ENCODE data around the gene ZFP28. TPM values are rescaled to one million over a fixed set of nuclear protein-coding genes. Genes with fewer than 3 reads are reported as not detected.

Gene ZFP28
- polyA plus RNA-seq, 1 of the 3 experiments (the other 2 are of a cell fraction): 3.5 TPM

- ChIA-PET CTCF (no interaction called here), POLR2A (no interaction called here)
- TF ChIP-seq ZBTB33 (IDR thresholded peaks at IDR 0.05; ENCODE audit: borderline replicate concordance, low read depth) (no peak), JUND (IDR thresholded peaks at IDR 0.05) (no peak), YY1 (IDR thresholded peaks at IDR 0.05; ENCODE audit: low read depth) (no peak), RCOR1 (IDR thresholded peaks at IDR 0.05; ENCODE audit: low read length) (no peak), SMC3 (IDR thresholded peaks at IDR 0.05; ENCODE audit: low read depth, low read length) (no peak), RAD21 (IDR thresholded peaks at IDR 0.05; ENCODE audit: low read length) (no peak), FOSL2 (IDR thresholded peaks at IDR 0.05; ENCODE audit: borderline replicate concordance, low read depth) (no peak), RFX5 (IDR thresholded peaks at IDR 0.05; ENCODE audit: low read length) (no peak), RXRA (IDR thresholded peaks at IDR 0.05; ENCODE audit: borderline replicate concordance, low read depth) (no peak), NRF1 (IDR thresholded peaks at IDR 0.05; ENCODE audit: low read depth, low read length) (no peak), EP300 (IDR thresholded peaks at IDR 0.05; ENCODE audit: borderline replicate concordance in 1 of 2, low read depth in 1 of 2, low read length in 1 of 2) (no peak), CTCF (IDR thresholded peaks at IDR 0.05) (no peak), TCF12 (IDR thresholded peaks at IDR 0.05) (no peak), FOXM1 (IDR thresholded peaks at IDR 0.05; ENCODE audit: low read depth) (no peak), IRF3 (IDR thresholded peaks at IDR 0.05; ENCODE audit: low read depth, low read length) (no peak), SIN3A (IDR thresholded peaks at IDR 0.05; ENCODE audit: borderline replicate concordance, low read depth, low read length) (no peak), NFIC (IDR thresholded peaks at IDR 0.05; ENCODE audit: borderline replicate concordance) (no peak)
- Histone ChIP-seq H3K9ac (no peak overlapping the region), H3K79me2 (ENCODE audit: insufficient read depth) (no peaks in the 10 kb centered on the region), H3K9me2 (no peaks in the 10 kb centered on the region), H4K20me1 (ENCODE audit: insufficient read depth) (no peaks in the 10 kb centered on the region), H3K27me3 (ENCODE audit: insufficient read depth) (no peaks in the 10 kb centered on the region), H3K4me1 (ENCODE audit: control insufficient read depth in 1 of 2, insufficient read depth in 2 of 2, low read depth in 1 of 2, low read length in 1 of 2) (no peaks in the 10 kb centered on the region), H3K9me3 (peaks cover 56% of the 10 kb centered on the region), H3K4me3 (ENCODE audit: low read depth in 2 of 2, low read length in 1 of 2) (no peak overlapping the region; a peak in 1 of 4 replicates), H3K36me3 (replicated peaks in 1 of 2; ENCODE audit: control insufficient read depth in 1 of 2, insufficient read depth in 2 of 2, low read length in 1 of 2) (peaks cover 37 to 44% of the 10 kb centered on the region in 2 experiments), H3F3A (replicated peaks; ENCODE audit: insufficient read depth) (no peaks in the 10 kb centered on the region), H3K4me2 (no peak overlapping the region), H2AFZ (ENCODE audit: low read depth) (no peak overlapping the region), H3K27ac (ENCODE audit: low read depth in 2 of 2, low read length in 1 of 2) (no peak overlapping the region)
- 91% methylated on average over 11 of the region's 11 CpGs for whole genome bisulfite sequencing (ENCODE audit: low lambda C conversion rate)
- no peak for DNase-seq
Observed at GRCh38 chr19:56577719-56578602, 39.2 kb downstream of the ZFP28 start.
